ENCODE data around the gene OPALIN.

DNA sequence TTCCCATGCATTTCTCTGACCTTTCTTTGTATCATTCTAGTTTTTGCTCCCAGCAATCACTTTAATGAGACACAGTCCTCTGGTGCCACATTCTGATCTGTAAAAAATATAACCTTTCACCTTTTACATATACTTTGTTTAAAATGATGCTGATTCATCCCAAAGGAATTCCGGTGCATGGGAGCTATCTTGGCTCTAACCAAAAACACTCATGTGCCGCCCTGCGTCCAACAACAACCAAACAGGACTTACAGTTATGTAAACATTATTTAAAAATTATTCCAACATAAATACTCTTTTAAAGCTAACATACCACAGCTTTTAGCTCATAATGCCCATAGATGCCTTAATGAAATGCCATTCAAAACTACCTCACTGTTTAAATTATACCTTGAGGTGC is 7.7 kb upstream of the OPALIN start:
- TF ChIP-seq, protein P1, sequence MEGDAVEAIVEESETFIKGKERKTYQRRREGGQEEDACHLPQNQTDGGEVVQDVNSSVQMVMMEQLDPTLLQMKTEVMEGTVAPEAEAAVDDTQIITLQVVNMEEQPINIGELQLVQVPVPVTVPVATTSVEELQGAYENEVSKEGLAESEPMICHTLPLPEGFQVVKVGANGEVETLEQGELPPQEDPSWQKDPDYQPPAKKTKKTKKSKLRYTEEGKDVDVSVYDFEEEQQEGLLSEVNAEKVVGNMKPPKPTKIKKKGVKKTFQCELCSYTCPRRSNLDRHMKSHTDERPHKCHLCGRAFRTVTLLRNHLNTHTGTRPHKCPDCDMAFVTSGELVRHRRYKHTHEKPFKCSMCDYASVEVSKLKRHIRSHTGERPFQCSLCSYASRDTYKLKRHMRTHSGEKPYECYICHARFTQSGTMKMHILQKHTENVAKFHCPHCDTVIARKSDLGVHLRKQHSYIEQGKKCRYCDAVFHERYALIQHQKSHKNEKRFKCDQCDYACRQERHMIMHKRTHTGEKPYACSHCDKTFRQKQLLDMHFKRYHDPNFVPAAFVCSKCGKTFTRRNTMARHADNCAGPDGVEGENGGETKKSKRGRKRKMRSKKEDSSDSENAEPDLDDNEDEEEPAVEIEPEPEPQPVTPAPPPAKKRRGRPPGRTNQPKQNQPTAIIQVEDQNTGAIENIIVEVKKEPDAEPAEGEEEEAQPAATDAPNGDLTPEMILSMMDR (IDR thresholded peaks at IDR 0.05; ENCODE audit: extremely low read depth in 1 of 2, insufficient read depth in 1 of 2, low read depth in 1 of 2, low read length in 2 of 2): no peak
- TF ChIP-seq, protein P2, sequence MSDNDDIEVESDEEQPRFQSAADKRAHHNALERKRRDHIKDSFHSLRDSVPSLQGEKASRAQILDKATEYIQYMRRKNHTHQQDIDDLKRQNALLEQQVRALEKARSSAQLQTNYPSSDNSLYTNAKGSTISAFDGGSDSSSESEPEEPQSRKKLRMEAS (IDR thresholded peaks at IDR 0.05; ENCODE audit: insufficient read depth, insufficient read length): no peak
- TF ChIP-seq POLR2AphosphoS5 (IDR thresholded peaks at IDR 0.05; ENCODE audit: insufficient read depth, low read depth, low read length): no peak
- no peak for TF ChIP-seq POLR2A (IDR thresholded peaks at IDR 0.05; ENCODE audit: low read depth, low read length)
- no peak for TF ChIP-seq FOS (IDR thresholded peaks at IDR 0.05; ENCODE audit: borderline replicate concordance, insufficient read depth, low read length)
- TF ChIP-seq EZH2 (IDR thresholded peaks at IDR 0.05; ENCODE audit: borderline replicate concordance, low read depth, low read length, severe bottlenecking): no peak
- no peak for TF ChIP-seq MYC (IDR thresholded peaks at IDR 0.05; ENCODE audit: low read depth, low read length)
- TF ChIP-seq GATA2 (IDR thresholded peaks at IDR 0.05; ENCODE audit: insufficient read depth, insufficient read length, low read depth, low read length): no peak
- TF ChIP-seq JUN (IDR thresholded peaks at IDR 0.05; ENCODE audit: borderline replicate concordance, insufficient read depth, insufficient read length, low read depth): no peak

Data from endothelial cell of umbilical vein (primary cell).